ENCODE results near the gene LRATD1. TPM values are rescaled to one million over a fixed set of nuclear protein-coding genes. Genes with fewer than 3 reads are reported as not detected.

LRATD1 gene
- total and polyA plus RNA-seq, 9 of the 15 experiments (the other 6 are each of a cell fraction or from before 2014, with no cell fraction given), result 0.36 to 6.5 (median 2.8) TPM

GRCh38 chr2:14634489-14635390 is 2.2 kb downstream of the LRATD1 start (continued):
- TF ChIP-seq XRCC4 (IDR thresholded peaks at IDR 0.05; ENCODE audit: extremely low read depth, insufficient read depth, insufficient read length) (no peak), ATF3 (IDR thresholded peaks at IDR 0.05) (no peak), ATF3 (CRISPR knock-in tag; conservative IDR thresholded peaks at IDR 0.05) (no peak), CTBP1 (IDR thresholded peaks at IDR 0.05; ENCODE audit: borderline replicate concordance) (peak; percentile 26; the same call in 1 of the 2 replicates), THAP7 (CRISPR knock-in tag; IDR thresholded peaks at IDR 0.05) (no peak), DACH1 (IDR thresholded peaks at IDR 0.05; ENCODE audit: partially characterized antibody) (no peak), ZNF436 (CRISPR knock-in tag; IDR thresholded peaks at IDR 0.05) (no peak), MYC (IDR thresholded peaks at IDR 0.05; ENCODE audit: low read depth, low read length) (no peak), MYC (CRISPR knock-in tag; IDR thresholded peaks at IDR 0.05; ENCODE audit: borderline replicate concordance, low read depth) (no peak), POLR2B (IDR thresholded peaks at IDR 0.05; ENCODE audit: low read depth, partially characterized antibody) (no peak), L3MBTL2 (IDR thresholded peaks at IDR 0.05) (peak; percentile 74; the same call in 1 of the 2 replicates), CBX5 (IDR thresholded peaks at IDR 0.05; ENCODE audit: borderline replicate concordance, low read depth) (no peak), ELF2 (CRISPR knock-in tag; IDR thresholded peaks at IDR 0.05) (no peak), CBX2 (IDR thresholded peaks at IDR 0.05; ENCODE audit: insufficient read depth, low read length, poor library complexity, severe bottlenecking) (no peak), ZNF124 (CRISPR knock-in tag; IDR thresholded peaks at IDR 0.05) (no peak), ZNF830 (CRISPR knock-in tag; IDR thresholded peaks at IDR 0.05) (no peak), ZBTB33 (CRISPR knock-in tag; IDR thresholded peaks at IDR 0.05) (0 out of 2 replicates have a peak, but pooled peaks have one; percentile 13)
- TF ChIP-seq, protein P1, sequence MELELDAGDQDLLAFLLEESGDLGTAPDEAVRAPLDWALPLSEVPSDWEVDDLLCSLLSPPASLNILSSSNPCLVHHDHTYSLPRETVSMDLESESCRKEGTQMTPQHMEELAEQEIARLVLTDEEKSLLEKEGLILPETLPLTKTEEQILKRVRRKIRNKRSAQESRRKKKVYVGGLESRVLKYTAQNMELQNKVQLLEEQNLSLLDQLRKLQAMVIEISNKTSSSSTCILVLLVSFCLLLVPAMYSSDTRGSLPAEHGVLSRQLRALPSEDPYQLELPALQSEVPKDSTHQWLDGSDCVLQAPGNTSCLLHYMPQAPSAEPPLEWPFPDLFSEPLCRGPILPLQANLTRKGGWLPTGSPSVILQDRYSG (tag; conservative IDR thresholded peaks at IDR 0.05; ENCODE audit: low read depth), result no peak
- TF ChIP-seq, protein P2, sequence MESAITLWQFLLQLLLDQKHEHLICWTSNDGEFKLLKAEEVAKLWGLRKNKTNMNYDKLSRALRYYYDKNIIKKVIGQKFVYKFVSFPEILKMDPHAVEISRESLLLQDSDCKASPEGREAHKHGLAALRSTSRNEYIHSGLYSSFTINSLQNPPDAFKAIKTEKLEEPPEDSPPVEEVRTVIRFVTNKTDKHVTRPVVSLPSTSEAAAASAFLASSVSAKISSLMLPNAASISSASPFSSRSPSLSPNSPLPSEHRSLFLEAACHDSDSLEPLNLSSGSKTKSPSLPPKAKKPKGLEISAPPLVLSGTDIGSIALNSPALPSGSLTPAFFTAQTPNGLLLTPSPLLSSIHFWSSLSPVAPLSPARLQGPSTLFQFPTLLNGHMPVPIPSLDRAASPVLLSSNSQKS (CRISPR knock-in tag; IDR thresholded peaks at IDR 0.05), result no peak

Measured in K562 (cell line).